ENCODE measurements around the gene CHSY1.
"Not testable (repeated sequence)": the region's sequence is repeated elsewhere in the genome, so short reads cannot be mapped to it uniquely, and the experiment has no call there.

Gene CHSY1

GRCh38 chr15:101251830-101252820 lies at the start of gene CHSY1:
TSS of gene CHSY1 (minus strand) at chr15:101252048. CDS start at chr15:101251456, 592 bp downstream.
- peak; percentile 64 for ATAC-seq

GRCh38 chr15:101296418-101297405 lies 44.9 kb upstream of the CHSY1 start:
- ATAC-seq, result no peak
- no peak for DNase-seq

More at GRCh38 chr15:101251830-101252820, at the start of gene CHSY1:
- peak; percentile 91 for DNase-seq

GRCh38 chr15:101295607-101296161 lies 43.8 kb upstream of the CHSY1 start:
- no peak for DNase-seq
- ATAC-seq, result peak; percentile 56

- DNase-seq, result peak; percentile 99
- peak; percentile 85 for ATAC-seq
Measured at GRCh38 chr15:101294731-101295606, 43.1 kb upstream of the CHSY1 start, which contains the start of gene SNRPA1. TSS of gene SNRPA1 (minus strand) at chr15:101295248. CDS start at chr15:101295178, 70 bp downstream.

- ATAC-seq (no peak), DNase-seq (no peak)
Measured at GRCh38 chr15:101293122-101293521, 41.3 kb upstream of the CHSY1 start.

- DNase-seq, result no peak
Measured at GRCh38 chr15:101288905-101289513, 37.2 kb upstream of the CHSY1 start.

GRCh38 chr15:101287342-101287741 lies 35.5 kb upstream of the CHSY1 start:
- not testable (repeated sequence) for DNase-seq, ATAC-seq

More at GRCh38 chr15:101288905-101289513, 37.2 kb upstream of the CHSY1 start:
- no peak for ATAC-seq

- ATAC-seq, result no peak
- DNase-seq, result no peak
Measured at GRCh38 chr15:101286471-101287114, 34.7 kb upstream of the CHSY1 start.

GRCh38 chr15:101283931-101284330 lies 32.1 kb upstream of the CHSY1 start:
- DNase-seq, result no peak
- ATAC-seq, result no peak

- no peak for ATAC-seq
Measured at GRCh38 chr15:101280007-101280406, 28.2 kb upstream of the CHSY1 start.

GRCh38 chr15:101277943-101278564 lies 26.2 kb upstream of the CHSY1 start:
- ATAC-seq (no peak), DNase-seq (no peak)

More at GRCh38 chr15:101280007-101280406, 28.2 kb upstream of the CHSY1 start:
- no peak for DNase-seq

GRCh38 chr15:101277038-101277822 lies 25.4 kb upstream of the CHSY1 start, which contains the start of gene SELENOS:
TSS of gene SELENOS (minus strand) at chr15:101277485. CDS start at chr15:101277417, 68 bp downstream.
- ATAC-seq, result peak; percentile 96
- DNase-seq, result peak; percentile 95

- peak; percentile 30 for DNase-seq
- ATAC-seq, result peak; percentile 42
Measured at GRCh38 chr15:101276501-101277037, 24.7 kb upstream of the CHSY1 start.

- DNase-seq (no peak), ATAC-seq (no peak)
Measured at GRCh38 chr15:101275018-101275417, 23.2 kb upstream of the CHSY1 start.

- ATAC-seq (no peak), DNase-seq (no peak)
Measured at GRCh38 chr15:101273534-101273933, 21.7 kb upstream of the CHSY1 start.

GRCh38 chr15:101272584-101272983 lies 20.7 kb upstream of the CHSY1 start:
- no peak for ATAC-seq
- DNase-seq, result no peak

GRCh38 chr15:101269479-101270223 lies 17.8 kb upstream of the CHSY1 start:
- ATAC-seq (peak; percentile 11), DNase-seq (no peak)

All from stimulated activated naive CD8-positive, alpha-beta T cell treated with anti-CD3 and anti-CD28 coated beads, Interleukin-15, Interleukin-2, amounts not matched to agents 100 U/mL and 50 U/mL, for 24 hours (primary cell).